ENCODE results near the gene TM4SF1.

Gene TM4SF1

DNA sequence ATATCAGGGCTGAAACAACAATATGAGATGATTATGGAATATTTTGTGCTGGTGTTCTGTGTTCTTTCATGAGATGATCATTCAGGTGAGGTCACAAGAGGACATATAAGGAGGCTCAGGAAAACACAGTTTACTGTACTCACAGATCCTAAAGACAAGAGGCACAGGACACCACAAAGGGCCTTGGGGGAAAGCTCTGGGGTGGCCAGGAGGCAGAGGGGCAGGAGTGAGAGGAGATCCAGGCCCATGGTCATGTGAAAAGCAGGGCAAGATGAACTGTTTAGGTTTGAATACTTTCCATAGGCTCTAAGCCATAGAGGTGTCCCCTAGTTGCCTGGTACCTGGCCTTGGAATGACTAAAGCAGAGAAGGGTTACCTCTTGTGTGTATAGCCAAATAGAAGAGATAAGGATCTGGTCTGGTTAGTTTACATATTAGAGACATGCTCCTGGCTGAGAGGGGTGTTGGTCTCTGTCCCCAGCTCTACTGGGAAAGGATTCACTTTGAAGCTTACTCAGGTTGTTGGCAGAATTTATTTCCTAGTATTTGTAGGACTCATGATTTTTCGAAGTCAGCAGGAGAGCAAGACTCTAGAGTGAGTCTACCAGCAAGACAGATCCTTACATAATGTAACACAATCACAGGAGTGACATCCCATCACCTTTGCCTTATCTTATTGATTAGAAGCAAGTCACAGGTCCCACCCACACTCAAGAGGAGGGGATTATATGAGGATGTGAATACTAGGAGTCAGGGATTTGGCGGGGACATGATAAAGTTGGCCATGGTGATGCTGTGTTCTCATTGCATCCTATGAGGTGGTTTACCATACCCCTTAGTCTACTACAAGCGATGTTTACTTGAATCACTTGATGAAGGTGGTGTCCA is 11.3 kb upstream of the TM4SF1 start:
- TF ChIP-seq, protein P1, sequence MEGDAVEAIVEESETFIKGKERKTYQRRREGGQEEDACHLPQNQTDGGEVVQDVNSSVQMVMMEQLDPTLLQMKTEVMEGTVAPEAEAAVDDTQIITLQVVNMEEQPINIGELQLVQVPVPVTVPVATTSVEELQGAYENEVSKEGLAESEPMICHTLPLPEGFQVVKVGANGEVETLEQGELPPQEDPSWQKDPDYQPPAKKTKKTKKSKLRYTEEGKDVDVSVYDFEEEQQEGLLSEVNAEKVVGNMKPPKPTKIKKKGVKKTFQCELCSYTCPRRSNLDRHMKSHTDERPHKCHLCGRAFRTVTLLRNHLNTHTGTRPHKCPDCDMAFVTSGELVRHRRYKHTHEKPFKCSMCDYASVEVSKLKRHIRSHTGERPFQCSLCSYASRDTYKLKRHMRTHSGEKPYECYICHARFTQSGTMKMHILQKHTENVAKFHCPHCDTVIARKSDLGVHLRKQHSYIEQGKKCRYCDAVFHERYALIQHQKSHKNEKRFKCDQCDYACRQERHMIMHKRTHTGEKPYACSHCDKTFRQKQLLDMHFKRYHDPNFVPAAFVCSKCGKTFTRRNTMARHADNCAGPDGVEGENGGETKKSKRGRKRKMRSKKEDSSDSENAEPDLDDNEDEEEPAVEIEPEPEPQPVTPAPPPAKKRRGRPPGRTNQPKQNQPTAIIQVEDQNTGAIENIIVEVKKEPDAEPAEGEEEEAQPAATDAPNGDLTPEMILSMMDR (conservative IDR thresholded peaks at IDR 0.05; ENCODE audit: low read depth, low read length): no peak
- H3K4me3 ChIP-seq (ENCODE audit: low read length): no peak overlapping the region
- DNase-seq (ENCODE audit: low read depth): no peak

DNA sequence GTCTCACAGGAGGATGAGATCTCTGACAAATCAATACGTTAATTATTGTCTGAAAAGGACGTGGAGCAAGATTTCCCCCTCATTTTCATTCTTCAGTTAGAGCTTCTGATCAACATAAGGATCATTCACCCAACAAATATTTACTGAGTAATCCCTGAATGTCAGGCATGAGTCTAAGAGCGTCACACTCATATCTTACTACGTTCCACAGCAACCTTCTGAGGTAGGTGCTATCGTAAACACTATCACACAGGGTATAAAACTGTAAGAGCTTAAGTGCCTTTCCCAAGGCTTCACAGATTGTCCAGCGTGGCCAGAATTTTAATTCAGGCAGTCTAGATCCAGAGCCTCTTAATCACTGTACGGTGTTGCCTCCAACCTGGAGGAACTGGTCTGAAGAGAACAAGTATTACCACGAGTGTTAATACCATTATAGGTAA is 10.6 kb upstream of the TM4SF1 start:
- peak; percentile 97 for DNase-seq (ENCODE audit: low read depth)
- no peak overlapping the region for H3K4me3 ChIP-seq (ENCODE audit: low read length)
- TF ChIP-seq, protein P1 (conservative IDR thresholded peaks at IDR 0.05; ENCODE audit: low read depth, low read length): no peak

DNA sequence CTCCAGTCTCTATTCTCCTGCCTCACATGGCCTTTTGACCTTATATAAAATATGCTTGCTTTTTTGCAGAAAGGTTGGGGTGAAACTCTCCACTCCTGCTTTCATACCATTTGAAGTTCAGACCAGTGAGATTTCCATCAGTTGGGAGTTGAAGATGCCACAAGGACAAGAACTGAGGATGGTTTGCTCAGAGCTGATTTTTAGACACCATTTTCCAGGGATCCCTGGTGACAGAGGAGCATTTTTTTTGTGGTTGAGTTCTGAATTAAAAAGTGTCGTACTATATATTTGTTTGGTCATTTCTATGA is 8.8 kb upstream of the TM4SF1 start:
- no peak for DNase-seq (ENCODE audit: low read depth)
- TF ChIP-seq, protein P1 (conservative IDR thresholded peaks at IDR 0.05; ENCODE audit: low read depth, low read length): no peak
- no peak overlapping the region for H3K4me3 ChIP-seq (ENCODE audit: low read length)

DNA sequence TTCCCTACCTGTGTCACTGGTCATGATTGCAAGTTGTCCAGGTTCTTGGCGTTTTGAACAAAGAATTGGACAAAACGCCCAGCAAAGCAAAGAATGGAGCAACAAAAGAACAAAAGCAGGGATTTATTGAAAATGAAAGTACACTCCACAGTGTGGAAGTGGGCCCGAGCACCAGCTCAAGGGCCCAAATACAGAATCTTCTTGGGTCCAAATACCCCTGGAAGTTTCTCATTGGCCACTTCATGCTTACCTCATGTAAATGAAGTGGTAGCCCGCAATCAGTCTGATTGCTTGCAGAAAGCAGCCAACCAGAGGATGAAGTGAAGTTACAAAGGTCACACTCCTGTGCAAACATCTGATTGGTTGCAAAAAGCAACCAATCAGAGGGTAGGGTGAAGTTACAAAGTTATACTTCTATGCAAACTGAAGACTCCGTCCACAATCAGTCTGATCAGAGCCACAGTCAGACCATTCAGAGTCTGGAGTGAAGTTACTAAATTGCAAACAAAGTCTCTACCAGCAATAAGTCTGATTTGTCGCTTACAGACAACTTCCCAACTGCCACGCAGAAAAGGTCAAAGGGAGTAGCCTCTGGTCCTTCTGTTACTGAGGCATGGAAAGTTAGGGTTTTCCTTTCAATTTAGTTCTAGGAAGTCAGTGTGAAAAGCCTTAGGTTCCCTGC is 8.3 kb upstream of the TM4SF1 start:
- TF ChIP-seq, protein P1 (conservative IDR thresholded peaks at IDR 0.05; ENCODE audit: low read depth, low read length): no peak
- H3K4me3 ChIP-seq (ENCODE audit: low read length): no peak overlapping the region
- DNase-seq (ENCODE audit: low read depth): no peak

DNA sequence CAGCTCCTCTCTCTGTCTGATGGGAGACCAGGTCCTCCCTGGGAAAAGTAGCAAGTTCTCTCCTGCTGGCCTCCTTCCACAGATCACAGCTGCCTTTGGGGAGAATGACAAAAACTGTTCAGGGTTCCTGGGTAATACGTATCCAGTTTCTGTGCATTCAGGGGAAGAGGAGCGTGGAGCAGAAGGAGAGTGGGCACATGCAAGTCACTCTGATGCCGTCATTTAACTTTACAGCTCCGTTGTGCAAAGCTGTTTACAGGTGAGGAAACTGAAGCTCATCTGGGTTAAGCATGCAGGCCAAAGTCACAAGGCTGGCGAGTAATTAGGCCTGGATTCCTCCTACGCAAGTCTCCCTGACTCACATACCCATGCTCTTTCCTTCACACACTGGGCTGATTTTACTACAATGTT is 7.5 kb upstream of the TM4SF1 start:
- no peak overlapping the region for H3K4me3 ChIP-seq (ENCODE audit: low read length)
- DNase-seq (ENCODE audit: low read depth): peak; percentile 100
- TF ChIP-seq, protein P1 (conservative IDR thresholded peaks at IDR 0.05; ENCODE audit: low read depth, low read length): no peak

DNA sequence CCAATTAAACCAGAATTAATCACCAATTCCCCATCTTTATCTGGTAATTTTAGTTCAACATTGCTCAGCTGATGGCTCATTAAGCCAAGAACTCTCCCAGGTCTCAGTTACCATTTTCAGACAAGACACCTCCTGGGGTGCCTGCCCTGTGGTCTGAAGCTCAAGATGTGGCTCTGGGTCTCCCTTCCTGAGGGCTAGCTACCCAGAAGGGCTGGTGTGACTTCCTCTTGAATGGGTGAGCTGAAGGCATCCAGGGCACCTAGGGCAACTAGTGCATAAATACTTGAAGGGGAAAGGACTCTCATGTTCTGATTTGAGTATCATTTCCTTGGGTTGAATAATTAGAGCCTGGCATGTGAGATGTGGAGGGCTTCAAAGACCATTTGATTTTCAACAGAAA is 6.7 kb upstream of the TM4SF1 start:
- H3K4me3 ChIP-seq (ENCODE audit: low read length): no peak overlapping the region
- DNase-seq (ENCODE audit: low read depth): no peak
- TF ChIP-seq, protein P1 (conservative IDR thresholded peaks at IDR 0.05; ENCODE audit: low read depth, low read length): no peak

DNA sequence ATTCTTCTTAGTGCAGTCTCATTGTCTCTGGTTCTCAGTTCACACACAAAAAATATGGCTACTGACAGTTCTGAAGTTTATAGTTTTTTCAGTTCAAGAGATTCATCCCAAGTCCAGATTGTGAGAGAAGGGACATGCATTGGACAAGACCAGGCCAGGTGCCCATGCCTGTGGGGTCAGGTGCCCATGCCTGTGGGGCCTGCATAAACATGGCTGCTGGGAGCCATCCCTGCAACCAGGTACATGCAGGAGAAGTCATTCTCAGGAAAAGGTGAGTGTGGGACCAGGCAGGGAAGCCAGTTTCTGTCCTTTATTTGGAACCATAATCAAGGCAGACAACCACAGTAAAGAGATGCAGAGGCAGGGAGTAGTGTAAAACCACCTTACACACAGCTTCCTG is 6.3 kb upstream of the TM4SF1 start:
- TF ChIP-seq, protein P1 (conservative IDR thresholded peaks at IDR 0.05; ENCODE audit: low read depth, low read length): no peak
- no peak overlapping the region for H3K4me3 ChIP-seq (ENCODE audit: low read length)
- DNase-seq (ENCODE audit: low read depth): no peak

Measured in retinal pigment epithelial cell (primary cell).